Keratinocyte (primary cell): Measurements from ENCODE around the gene DOCK3. TPM values are rescaled to one million over a fixed set of nuclear protein-coding genes. Genes with fewer than 3 reads are reported as not detected.

Experiments used
- DNase-seq: peaks from one replicate; pipeline ENCODE4 v3.0.0-alpha.2; 2011; ENCODE audit warnings: low read depth, missing footprints, low spot score
- FAIRE-seq: peaks from 2 replicates; lab custom pipeline; 2011; peaks lifted over from hg19 to GRCh38; lab: Jason Lieb, UNC
- H2AFZ ChIP-seq: 2 replicates; pipeline ENCODE4 v1.6.0; 2012; ENCODE audit warnings: low read length, control low read depth, inconsistent platforms; ENCODE audit not compliant: control insufficient read depth
- H3K27ac ChIP-seq: 2 replicates; pipeline ENCODE4 v1.5.1; 2011; ENCODE audit warnings: low read length; ENCODE audit not compliant: control insufficient read depth, insufficient read depth
- H3K27me3 ChIP-seq: 3 replicates; pipeline ENCODE4 v1.6.0; 2011; ENCODE audit warnings: low read length; ENCODE audit not compliant: control insufficient read depth, insufficient read depth; ENCODE audit errors: extremely low read depth
- H3K36me3 ChIP-seq, 2 experiments: 2 replicates in 1 of 2; 3 replicates in 1 of 2; pipeline ENCODE4 v1.5.1; 2011; ENCODE audit warnings: low read length in 2 of 2, mild to moderate bottlenecking in 1 of 2; ENCODE audit not compliant: control insufficient read depth in 2 of 2, insufficient read depth in 2 of 2; ENCODE audit errors: extremely low read depth in 1 of 2
- H3K4me1 ChIP-seq: 3 replicates; pipeline ENCODE4 v1.5.1; 2011; ENCODE audit warnings: low read length; ENCODE audit not compliant: control insufficient read depth, insufficient read depth; ENCODE audit errors: extremely low read depth
- H3K4me2 ChIP-seq: 3 replicates; pipeline ENCODE4 v1.6.0; 2011; ENCODE audit warnings: low read depth, low read length; ENCODE audit not compliant: control insufficient read depth, insufficient read depth; ENCODE audit errors: extremely low read depth
- H3K4me3 ChIP-seq, 3 experiments: fragments of 200-600 bp in 1 of 3; sonication (generic) in 1 of 3; 2 replicates in 2 of 3; 3 replicates in 1 of 3; pipeline ENCODE4 v1.5.1; 2011 to 2016; ENCODE audit warnings: low read length in 3 of 3, mild to moderate bottlenecking in 3 of 3, control low read depth in 2 of 3, inconsistent platforms in 1 of 3, low read depth in 1 of 3, mixed read lengths in 1 of 3, mixed run types in 1 of 3, moderate library complexity in 1 of 3; ENCODE audit not compliant: control insufficient read depth in 2 of 3, insufficient read depth in 2 of 3; ENCODE audit errors: extremely low read depth in 1 of 3
- H3K79me2 ChIP-seq: 2 replicates; pipeline ENCODE4 v1.6.0; 2012; ENCODE audit warnings: low read length; ENCODE audit not compliant: control insufficient read depth, insufficient read depth
- H3K9ac ChIP-seq: 3 replicates; pipeline ENCODE4 v1.6.0; 2011; ENCODE audit warnings: low read length; ENCODE audit not compliant: control insufficient read depth, insufficient read depth; ENCODE audit errors: extremely low read depth
- H3K9me1 ChIP-seq: 3 replicates; pipeline ENCODE4 v1.6.0; 2011; ENCODE audit warnings: low read length; ENCODE audit not compliant: control insufficient read depth, insufficient read depth; ENCODE audit errors: extremely low read depth
- H3K9me3 ChIP-seq: 2 replicates; pipeline ENCODE4 v1.5.1; 2012; ENCODE audit warnings: low read depth, low read length; ENCODE audit not compliant: control insufficient read depth
- H4K20me1 ChIP-seq: 3 replicates; pipeline ENCODE4 v1.6.0; 2011; ENCODE audit warnings: low read length; ENCODE audit not compliant: control insufficient read depth, insufficient read depth; ENCODE audit errors: extremely low read depth
- EZH2 ChIP-seq: IDR thresholded peaks from one replicate; pipeline ENCODE4 v1.6.1; 2012; ENCODE audit warnings: inconsistent platforms, mild to moderate bottlenecking, low read length, moderate library complexity
- dilution Hi-C: fragments of 300-500 bp; cut with MboI; formaldehyde crosslinking; loops from one replicate; pipeline ENCODE4 v1.7.0; 2020; ENCODE audit warnings: low sequenced_read_pairs; ENCODE audit not compliant: extremely low pct_ligation_motif_present
- polyA plus RNA-seq, 5 experiments: library from polyadenylated mRNA; depleted of rRNA in 3 of 5; stranded (reverse) in 3 of 5; stranded (forward) in 1 of 5; unstranded in 1 of 5; fragments of >200 nt; gene quantifications; 1 replicate in 1 of 5; 2 replicates in 3 of 5; 3 replicates in 1 of 5; pipeline versions ENCODE4 v1.2.1 to v1.2.3, GENCODE V29; 2011 to 2012; ENCODE audit warnings: missing spikeins in 2 of 5, low read depth in 1 of 5, low replicate concordance in 1 of 5
- TF ChIP-seq, protein P1 (sequence below), 3 experiments: IDR thresholded peaks in 1 of 3; conservative IDR thresholded peaks in 1 of 3; optimal IDR thresholded peaks in 1 of 3; 2 replicates in 2 of 3; 3 replicates in 1 of 3; pipeline versions ENCODE3 to v1.5.1; 2011; ENCODE audit warnings: low read length in 3 of 3, mild to moderate bottlenecking in 3 of 3, moderate library complexity in 2 of 3, control low read depth in 1 of 3, inconsistent platforms in 1 of 3; ENCODE audit not compliant: insufficient read depth in 2 of 3; ENCODE audit errors: extremely low read depth in 1 of 3

The DOCK3 gene
- polyA plus RNA-seq, 1 donor (not counting 4 experiments of a cell fraction or from before 2014, with no cell fraction given), result 0.10 TPM

DNA sequence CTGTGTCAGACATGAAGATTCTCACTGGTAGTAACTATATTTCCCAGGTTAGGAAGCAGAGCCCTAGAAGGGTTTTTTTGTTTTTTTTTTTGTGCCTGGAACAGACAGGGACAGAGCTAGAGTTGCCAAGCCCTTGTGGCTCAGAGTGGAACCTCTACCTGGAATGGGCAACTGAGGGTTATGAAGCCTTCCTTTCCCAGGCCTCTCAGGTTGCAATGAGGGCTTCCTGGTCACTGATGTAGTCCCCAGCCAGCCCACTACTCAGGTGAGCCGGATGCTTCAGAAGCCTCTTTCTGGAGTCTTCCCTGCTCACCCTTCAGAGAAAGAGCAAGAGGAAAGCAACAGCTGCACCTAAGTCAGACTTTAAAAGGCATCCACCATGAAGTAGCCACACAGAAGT lies 661.5 kb downstream of the DOCK3 start:
- no peak overlapping the region for H3K4me3 ChIP-seq
- no peaks in the 10 kb centered on the region for H3K36me3 ChIP-seq
- H3K27ac ChIP-seq, result no peak overlapping the region
- no peaks in the 10 kb centered on the region for H3K9me3 ChIP-seq
- dilution Hi-C loops, result no loop called here
- FAIRE-seq (no peak), DNase-seq (no peak)
- no peak overlapping the region for H3K9ac ChIP-seq
- no peaks in the 10 kb centered on the region for H3K27me3 ChIP-seq
- H3K4me1 ChIP-seq, result peaks cover 17% of the 10 kb centered on the region
- no peak overlapping the region for H2AFZ ChIP-seq
- H3K4me2 ChIP-seq, result no peak overlapping the region
- no peaks in the 10 kb centered on the region for H4K20me1 ChIP-seq
- TF ChIP-seq EZH2, result no peak
- TF ChIP-seq, protein P1, sequence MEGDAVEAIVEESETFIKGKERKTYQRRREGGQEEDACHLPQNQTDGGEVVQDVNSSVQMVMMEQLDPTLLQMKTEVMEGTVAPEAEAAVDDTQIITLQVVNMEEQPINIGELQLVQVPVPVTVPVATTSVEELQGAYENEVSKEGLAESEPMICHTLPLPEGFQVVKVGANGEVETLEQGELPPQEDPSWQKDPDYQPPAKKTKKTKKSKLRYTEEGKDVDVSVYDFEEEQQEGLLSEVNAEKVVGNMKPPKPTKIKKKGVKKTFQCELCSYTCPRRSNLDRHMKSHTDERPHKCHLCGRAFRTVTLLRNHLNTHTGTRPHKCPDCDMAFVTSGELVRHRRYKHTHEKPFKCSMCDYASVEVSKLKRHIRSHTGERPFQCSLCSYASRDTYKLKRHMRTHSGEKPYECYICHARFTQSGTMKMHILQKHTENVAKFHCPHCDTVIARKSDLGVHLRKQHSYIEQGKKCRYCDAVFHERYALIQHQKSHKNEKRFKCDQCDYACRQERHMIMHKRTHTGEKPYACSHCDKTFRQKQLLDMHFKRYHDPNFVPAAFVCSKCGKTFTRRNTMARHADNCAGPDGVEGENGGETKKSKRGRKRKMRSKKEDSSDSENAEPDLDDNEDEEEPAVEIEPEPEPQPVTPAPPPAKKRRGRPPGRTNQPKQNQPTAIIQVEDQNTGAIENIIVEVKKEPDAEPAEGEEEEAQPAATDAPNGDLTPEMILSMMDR (optimal IDR thresholded peaks at IDR 0.05 in 1 of 3, IDR thresholded peaks at IDR 0.05 in 1 of 3, conservative IDR thresholded peaks at IDR 0.05 in 1 of 3; ENCODE audit: extremely low read depth in 1 of 3, insufficient read depth in 2 of 3, low read length in 3 of 3), result no peak
- no peaks in the 10 kb centered on the region for H3K9me1 ChIP-seq
- H3K79me2 ChIP-seq, result no peaks in the 10 kb centered on the region

DNA sequence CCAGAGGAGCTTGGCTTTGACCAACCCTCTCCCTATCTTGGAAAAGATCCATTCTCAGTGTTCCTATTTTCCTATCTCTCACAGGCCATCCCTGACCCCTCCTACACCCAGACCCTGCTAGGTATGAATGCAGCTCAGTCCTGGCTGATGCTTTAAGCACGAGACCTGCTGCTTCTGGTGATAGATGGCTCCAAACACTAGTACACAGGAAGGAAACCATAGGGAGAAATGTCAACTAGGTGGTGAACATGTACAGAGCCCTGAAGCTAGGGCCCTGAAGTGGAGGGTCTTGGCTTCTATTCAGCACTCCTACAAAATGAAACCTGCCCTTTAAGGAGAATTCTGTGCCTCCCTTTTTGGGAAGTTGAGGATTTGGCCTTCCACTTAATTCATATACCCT lies 662.9 kb downstream of the DOCK3 start:
- Histone ChIP-seq H4K20me1 (no peaks in the 10 kb centered on the region), H3K9me1 (peaks cover 2% of the 10 kb centered on the region), H3K27me3 (no peaks in the 10 kb centered on the region), H3K9me3 (no peaks in the 10 kb centered on the region), H3K4me2 (no peak overlapping the region), H3K4me3 (no peak overlapping the region), H3K79me2 (no peaks in the 10 kb centered on the region), H3K36me3 (no peaks in the 10 kb centered on the region), H3K9ac (no peak overlapping the region), H3K4me1 (peaks cover 18% of the 10 kb centered on the region), H3K27ac (no peak overlapping the region), H2AFZ (no peak overlapping the region)
- dilution Hi-C loops, result no loop called here
- no peak for TF ChIP-seq EZH2
- TF ChIP-seq, protein P1 (optimal IDR thresholded peaks at IDR 0.05 in 1 of 3, IDR thresholded peaks at IDR 0.05 in 1 of 3, conservative IDR thresholded peaks at IDR 0.05 in 1 of 3; ENCODE audit: extremely low read depth in 1 of 3, insufficient read depth in 2 of 3, low read length in 3 of 3), result no peak
- FAIRE-seq (no peak), DNase-seq (no peak)
